ENCODE measurements around the gene ZNF618.

Gene ZNF618

GRCh38 chr9:114088571-114089170 is 212.6 kb downstream of the ZNF618 start:
- no peak for DNase-seq

GRCh38 chr9:114089206-114089840 is 213.2 kb downstream of the ZNF618 start:
- DNase-seq = no peak

- DNase-seq = no peak
These were observed 214.7 kb downstream of the ZNF618 start for GRCh38 chr9:114090798-114091197.

- no peak for DNase-seq
These were observed 215.6 kb downstream of the ZNF618 start for GRCh38 chr9:114091711-114092110.

- DNase-seq = no peak
These were observed 216.2 kb downstream of the ZNF618 start for GRCh38 chr9:114092336-114092735.

- no peak for DNase-seq
These were observed 216.9 kb downstream of the ZNF618 start for GRCh38 chr9:114093031-114093471.

GRCh38 chr9:114093761-114094505 is 217.8 kb downstream of the ZNF618 start:
- no peak for DNase-seq

GRCh38 chr9:114094971-114095370 is 218.9 kb downstream of the ZNF618 start:
- no peak for DNase-seq

GRCh38 chr9:114096041-114096511 is 220.0 kb downstream of the ZNF618 start:
- DNase-seq = no peak

GRCh38 chr9:114096866-114097612 is 220.9 kb downstream of the ZNF618 start:
- no peak for DNase-seq

GRCh38 chr9:114097613-114098020 is 221.5 kb downstream of the ZNF618 start:
- no peak for DNase-seq

GRCh38 chr9:114098021-114098935 is 222.2 kb downstream of the ZNF618 start:
- no peak for DNase-seq

GRCh38 chr9:114098936-114099668 is 223.0 kb downstream of the ZNF618 start, which contains the start of gene KIF12:
Gene KIF12, minus strand, starts transcription at chr9:114099292. Its CDS starts 16 bp downstream, at chr9:114099276.
- no peak for DNase-seq

- no peak for DNase-seq
These were observed 223.7 kb downstream of the ZNF618 start for GRCh38 chr9:114099669-114100270.

GRCh38 chr9:114100536-114100935 is 224.4 kb downstream of the ZNF618 start:
- DNase-seq = no peak

GRCh38 chr9:114102484-114102883 is 226.4 kb downstream of the ZNF618 start:
- DNase-seq = no peak

GRCh38 chr9:114105236-114105635 is 229.1 kb downstream of the ZNF618 start:
- DNase-seq = no peak
